Stimulated activated CD4-positive, alpha-beta T cell treated with anti-CD3 and anti-CD28 coated beads, Interleukin-15, amount 100 ng/mL, for 1 hour (primary cell): Measurements from ENCODE around the gene CD300E.

ENCODE experiments used
- DNase-seq, 2 donors: peaks; one replicate each; pipeline ENCODE4 v3.0.0-alpha.2; 2020; ENCODE audit warnings: low read depth in 1 of 2, low spot score in 1 of 2

Gene CD300E

DNA sequence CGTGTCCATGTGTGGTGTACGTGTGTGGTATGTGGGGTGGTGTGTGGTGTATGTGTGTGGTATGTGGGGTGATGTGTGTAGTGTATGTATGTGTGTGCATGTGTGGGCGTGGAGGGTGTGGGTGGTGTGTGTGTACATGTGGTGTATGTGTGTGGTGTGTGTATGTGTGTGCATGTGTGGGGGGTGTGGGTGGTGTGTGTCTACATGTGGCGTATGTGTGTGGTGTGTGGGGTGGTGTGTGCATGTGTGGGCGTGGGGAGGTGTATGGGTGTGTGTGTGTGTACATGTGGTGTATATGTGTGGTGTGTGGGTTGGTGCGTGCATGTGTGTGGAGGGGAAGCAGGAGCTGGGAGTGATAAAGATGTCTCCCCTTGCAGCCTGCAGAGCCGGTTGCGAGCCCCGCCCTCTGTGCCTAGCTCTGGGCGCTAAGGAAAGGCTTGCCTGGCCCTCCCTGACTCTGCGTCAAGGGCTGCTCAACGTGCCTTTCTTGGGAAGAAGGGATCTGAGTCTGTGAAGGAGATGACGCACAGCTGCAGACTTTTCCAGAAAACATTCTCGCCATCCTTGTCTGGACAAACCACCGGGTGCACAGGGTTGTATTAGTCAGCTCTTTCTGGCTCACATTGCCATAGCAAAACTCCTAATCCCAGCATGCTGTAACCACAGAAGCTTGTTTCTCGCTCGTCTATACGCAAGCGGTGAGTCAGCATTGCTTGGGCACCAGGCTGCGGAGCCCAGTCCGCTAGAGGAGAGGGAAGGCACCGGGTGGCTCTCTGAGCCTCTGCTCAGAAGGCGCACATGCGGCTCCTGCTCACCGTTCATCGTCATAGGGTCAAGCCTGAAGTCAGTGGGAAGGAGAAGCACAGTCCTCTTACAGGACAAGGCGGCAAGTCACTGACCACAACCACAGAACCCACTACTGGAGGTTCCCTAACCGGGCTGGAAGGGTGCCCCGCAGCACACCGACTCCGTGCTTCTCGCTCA is 54.2 kb downstream of the CD300E start:
- no peak for DNase-seq

- DNase-seq: no peak
Observed at GRCh38 chr17:74568106-74568873, 55.2 kb downstream of the CD300E start.

GRCh38 chr17:74567397-74567796 is 56.1 kb downstream of the CD300E start, which contains the start of gene CD300H:
Gene CD300H (minus strand): TSS chr17:74567509.
- no peak for DNase-seq

DNA sequence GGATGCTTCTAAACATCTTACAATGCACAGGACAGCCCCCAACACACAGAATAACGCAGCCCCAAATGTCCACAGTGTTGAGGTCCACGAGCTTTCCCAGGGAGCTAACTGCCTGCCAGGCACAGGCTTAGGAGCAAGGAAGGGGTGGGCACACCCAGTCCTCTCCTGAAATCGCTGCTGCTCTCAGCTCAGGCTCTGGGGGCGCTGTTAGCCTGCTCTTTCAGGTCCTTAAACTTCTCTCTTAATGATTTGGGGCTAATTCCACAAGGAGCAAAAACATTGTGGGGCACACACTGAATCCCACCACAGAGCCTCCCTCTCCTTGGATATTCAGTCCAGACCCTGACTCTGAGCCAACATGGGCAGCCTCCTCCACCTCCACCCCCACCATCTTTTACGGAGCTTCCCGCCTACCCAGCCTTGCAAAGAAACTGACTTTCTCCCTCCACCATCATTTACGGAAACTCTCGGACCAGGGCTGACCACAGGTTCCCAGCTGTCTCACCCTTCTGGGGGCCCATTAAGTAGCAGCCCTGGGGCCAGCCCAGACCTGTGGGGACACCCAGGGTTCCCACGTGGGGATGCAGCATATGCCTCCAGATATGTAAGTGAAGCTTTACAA is 57.3 kb downstream of the CD300E start:
- DNase-seq: peak in 1 of 2 donors; percentile 14

GRCh38 chr17:74565126-74565525 is 58.4 kb downstream of the CD300E start:
- no peak for DNase-seq

DNA sequence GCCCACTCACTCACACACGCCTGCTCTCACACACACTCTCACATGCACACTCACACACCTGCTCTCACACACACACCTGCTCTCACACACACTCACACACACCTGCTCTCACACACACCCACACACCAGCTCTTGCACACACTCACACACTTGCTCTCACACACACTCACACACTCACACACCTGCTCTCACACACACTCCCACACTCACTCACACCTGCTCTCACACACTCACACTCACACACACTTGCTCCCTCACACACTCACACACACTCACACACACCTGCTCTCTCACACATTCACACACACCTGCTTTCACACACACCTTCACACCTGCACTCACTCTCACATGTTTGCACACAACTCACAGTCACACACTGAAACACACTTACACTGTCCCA is 60.2 kb downstream of the CD300E start:
- DNase-seq: no peak

DNA sequence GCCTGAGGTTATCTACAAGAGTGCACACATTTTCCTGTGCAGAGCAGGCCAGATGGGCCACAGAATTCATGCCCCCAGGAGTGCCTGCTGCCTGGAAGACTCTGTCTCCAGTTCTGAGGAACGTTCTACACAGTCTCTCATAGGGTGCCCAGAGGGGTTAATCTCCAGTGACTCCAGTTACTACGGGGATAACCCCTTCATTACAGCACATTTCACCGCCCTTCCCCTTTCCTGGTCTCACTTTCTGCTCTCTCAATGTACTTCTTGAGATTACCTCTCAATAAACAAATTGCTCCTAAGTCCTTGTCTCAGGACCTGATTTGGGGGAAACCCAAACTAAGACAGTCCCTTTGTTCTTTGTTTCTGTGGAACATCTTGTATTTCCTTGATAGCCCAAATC is 62.0 kb downstream of the CD300E start:
- no peak for DNase-seq
